GM23338 (cell line): ENCODE data around the gene ECE2. TPM values are rescaled to one million over a fixed set of nuclear protein-coding genes. Genes with fewer than 3 reads are reported as not detected.

ENCODE experiments used
- ATAC-seq: fragments of 200-7000 bp; cut with Tn5 transposase; 3 replicates; pipeline ENCODE4 v1.9.1; 2020
- DNase-seq: peaks from one replicate; pipeline ENCODE4 v3.0.0-alpha.2; 2015; ENCODE audit warnings: low spot score
- H2AFZ ChIP-seq: fragments of 200-600 bp; sonication (generic); 2 replicates; pipeline ENCODE4 v1.8.0; 2016; ENCODE audit warnings: antibody characterized with exemption, mild to moderate bottlenecking, moderate library complexity
- H3F3A ChIP-seq: fragments of 200-600 bp; sonication (generic); replicated peaks from 2 replicates; pipeline ENCODE4 v1.8.0; 2017; ENCODE audit warnings: antibody characterized with exemption, mixed run types, low read depth
- H3K27ac ChIP-seq: fragments of 200-600 bp; sonication (generic); 2 replicates; pipeline ENCODE4 v1.6.1; 2016; ENCODE audit warnings: low read depth
- H3K27me3 ChIP-seq: fragments of 200-600 bp; sonication (generic); 2 replicates; pipeline ENCODE4 v1.8.0; 2016; ENCODE audit warnings: mild to moderate bottlenecking, mixed run types, moderate library complexity; ENCODE audit not compliant: insufficient read depth
- H3K36me3 ChIP-seq: fragments of 200-600 bp; sonication (generic); 2 replicates; pipeline ENCODE4 v1.8.0; 2016; ENCODE audit warnings: mild to moderate bottlenecking; ENCODE audit not compliant: insufficient read depth
- H3K4me1 ChIP-seq: fragments of 200-600 bp; sonication (generic); 2 replicates; pipeline ENCODE4 v1.8.0; 2016; ENCODE audit warnings: mild to moderate bottlenecking, moderate library complexity; ENCODE audit not compliant: insufficient read depth
- H3K4me2 ChIP-seq: fragments of 200-600 bp; sonication (generic); 2 replicates; pipeline ENCODE4 v1.7.1; 2017; ENCODE audit warnings: mixed run types
- H3K4me3 ChIP-seq: fragments of 200-600 bp; sonication (generic); 2 replicates; pipeline ENCODE4 v1.6.1; 2016; ENCODE audit warnings: mixed run types
- H3K79me2 ChIP-seq: fragments of 200-600 bp; sonication (generic); replicated peaks from 2 replicates; pipeline ENCODE4 v1.8.0; 2017; ENCODE audit warnings: mild to moderate bottlenecking; ENCODE audit not compliant: insufficient read depth
- H3K9me2 ChIP-seq: fragments of 200-600 bp; sonication (generic); 2 replicates; pipeline ENCODE4 v1.8.0; 2017; ENCODE audit not compliant: insufficient read depth
- H4K20me1 ChIP-seq: fragments of 200-600 bp; sonication (generic); replicated peaks from 2 replicates; pipeline ENCODE4 v1.8.0; 2017; ENCODE audit warnings: mild to moderate bottlenecking; ENCODE audit not compliant: insufficient read depth
- H3K27ac Mint-ChIP-seq: 2 replicates; pipeline ENCODE4 v1.8.0; 2020; ENCODE audit warnings: inconsistent platforms, mild to moderate bottlenecking, moderate library complexity, mixed read lengths
- H3K27me3 Mint-ChIP-seq: 3 replicates; pipeline ENCODE4 v1.8.0; 2022; ENCODE audit warnings: low read depth, mild to moderate bottlenecking, moderate library complexity, mixed read lengths, inconsistent platforms; ENCODE audit not compliant: insufficient read depth, poor library complexity
- H3K36me3 Mint-ChIP-seq: 3 replicates; pipeline ENCODE4 v1.8.0; 2021; ENCODE audit warnings: low read depth, mild to moderate bottlenecking, inconsistent platforms, moderate library complexity, mixed read lengths
- H3K4me1 Mint-ChIP-seq: 3 replicates; pipeline ENCODE4 v1.8.0; 2020; ENCODE audit warnings: mild to moderate bottlenecking, inconsistent platforms, mixed read lengths
- H3K4me3 Mint-ChIP-seq: 3 replicates; pipeline ENCODE4 v1.8.0; 2021; ENCODE audit warnings: moderate library complexity, mild to moderate bottlenecking, inconsistent platforms, mixed read lengths
- H3K9me3 Mint-ChIP-seq: 3 replicates; pipeline ENCODE4 v1.8.0; 2020; ENCODE audit warnings: moderate library complexity, mild to moderate bottlenecking, inconsistent platforms, mixed read lengths
- CREB1 ChIP-seq: fragments of 250-450 bp; sonication (Bioruptor Pico); IDR thresholded peaks from 2 replicates; pipeline ENCODE4 v1.5.0; 2020; ENCODE audit warnings: low read depth, mild to moderate bottlenecking, moderate library complexity
- EZH2 ChIP-seq: fragments of 200-600 bp; sonication (generic); IDR thresholded peaks from one replicate; pipeline ENCODE4 v1.8.0; 2017; ENCODE audit warnings: antibody characterized with exemption, mild to moderate bottlenecking, low read depth; ENCODE audit not compliant: unreplicated experiment
- EZH2phosphoT487 ChIP-seq: fragments of 200-600 bp; sonication (generic); IDR thresholded peaks from one replicate; pipeline ENCODE4 v1.8.1; 2018; ENCODE audit warnings: antibody characterized with exemption; ENCODE audit not compliant: unreplicated experiment
- JUNB ChIP-seq: IDR thresholded peaks from one replicate; pipeline ENCODE4 v1.6.1; 2016; ENCODE audit warnings: antibody characterized with exemption; ENCODE audit not compliant: unreplicated experiment
- NANOG ChIP-seq: IDR thresholded peaks from 2 replicates; pipeline ENCODE4 v1.6.1; 2016; ENCODE audit warnings: antibody characterized with exemption, borderline replicate concordance
- POLR2AphosphoS5 ChIP-seq: IDR thresholded peaks from 2 replicates; pipeline ENCODE4 v1.6.1; 2016; ENCODE audit warnings: antibody characterized with exemption, low read depth
- STAT1 ChIP-seq: IDR thresholded peaks from one replicate; pipeline ENCODE4 v1.6.1; 2016; ENCODE audit warnings: antibody characterized with exemption; ENCODE audit not compliant: unreplicated experiment
- ZNF114 ChIP-seq: fragments of 250-450 bp; sonication (Bioruptor Pico); IDR thresholded peaks from 2 replicates; pipeline ENCODE4 v1.5.0; 2020; ENCODE audit warnings: mild to moderate bottlenecking, moderate library complexity
- ZNF331 ChIP-seq: fragments of 250-450 bp; sonication (Bioruptor Pico); IDR thresholded peaks from 2 replicates; pipeline ENCODE4 v1.5.0; 2020; ENCODE audit warnings: low read depth, mild to moderate bottlenecking, moderate library complexity
- polyA plus RNA-seq: library from polyadenylated mRNA; unstranded; fragments of >200 nt; fragmentation: Nextera tagmentation; extraction: Ambion mirVana; gene quantifications from 2 replicates; pipeline ENCODE4 v1.2.1, GENCODE V29; 2016
- total RNA-seq: library from RNA; depleted of rRNA; stranded (reverse); fragments of >200 nt; shearing (Covaris generic); gene quantifications from 2 replicates; pipeline ENCODE4 v1.2.3, GENCODE V29; 2014
- TF ChIP-seq, protein P1 (sequence below): IDR thresholded peaks from 2 replicates; pipeline ENCODE4 v1.6.1; 2016; ENCODE audit warnings: antibody characterized with exemption
- TF ChIP-seq, protein P2 (sequence below): IDR thresholded peaks from one replicate; pipeline ENCODE4 v1.6.1; 2018; ENCODE audit warnings: antibody characterized with exemption; ENCODE audit not compliant: unreplicated experiment
- TF ChIP-seq, protein P3 (sequence below): fragments of 250-450 bp; sonication (Bioruptor Pico); IDR thresholded peaks from 2 replicates; pipeline ENCODE4 v1.5.0; 2020; ENCODE audit warnings: mild to moderate bottlenecking, moderate library complexity
- TF ChIP-seq, protein P4 (sequence below), 2 experiments: fragments of 200-600 bp in 1 of 2; sonication (generic) in 1 of 2; conservative IDR thresholded peaks; 2 replicates each; pipeline versions ENCODE4 v1.5.1 to v1.6.1; 2016 to 2017; ENCODE audit warnings: antibody characterized with exemption in 2 of 2, low read depth in 2 of 2, mild to moderate bottlenecking in 2 of 2, moderate library complexity in 1 of 2

The ECE2 gene
- total and polyA plus RNA-seq, 2 experiments from 2014 or later = 0.24 to 0.48 TPM

DNA sequence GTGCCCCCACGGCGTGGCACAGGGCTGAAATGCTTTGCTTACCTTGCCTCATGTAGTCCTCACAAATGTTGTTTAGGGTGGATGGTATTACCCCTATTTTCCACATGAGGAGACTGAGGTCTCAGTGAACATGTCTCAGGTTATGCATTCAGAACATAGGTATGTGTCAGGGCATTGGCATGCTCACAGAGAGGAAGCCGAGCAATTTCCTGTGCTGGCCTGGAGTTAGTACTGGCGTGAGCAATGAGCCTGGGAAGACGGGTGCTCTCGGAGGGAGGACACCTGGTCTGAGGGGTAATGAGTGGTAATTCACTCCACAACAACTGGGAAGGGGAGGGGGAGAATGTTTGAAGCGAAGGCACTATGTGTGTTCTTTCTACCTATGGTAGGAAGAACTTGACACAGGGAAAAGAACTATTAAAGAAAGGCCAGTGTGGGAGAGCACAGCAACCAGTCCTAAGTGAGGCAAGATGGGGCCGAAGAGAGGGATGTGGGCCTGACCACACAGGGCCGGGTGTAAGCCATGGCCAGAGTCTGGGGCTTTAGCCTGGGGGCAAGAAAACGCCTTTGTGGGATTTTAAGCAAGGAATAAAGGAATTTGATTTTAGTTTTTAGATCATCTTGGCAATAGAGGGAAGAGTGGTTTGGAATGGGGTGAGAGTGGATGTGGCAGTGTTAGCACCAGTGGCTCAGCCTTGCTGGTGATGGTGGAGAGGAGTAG lies 56.7 kb downstream of the ECE2 start:
- Histone ChIP-seq H3K9me2 (no peaks in the 10 kb centered on the region), H3K4me2 (no peak overlapping the region), H3K4me3 (no peak overlapping the region), H4K20me1 (peaks cover 44% of the 10 kb centered on the region), H3K27me3 (no peaks in the 10 kb centered on the region), H3K27ac (0 out of 2 replicates have a peak overlapping the region, but pooled peaks have one; percentile 26), H3F3A (peaks cover 61% of the 10 kb centered on the region), H3K79me2 (peaks cover 30% of the 10 kb centered on the region), H3K36me3 (peaks cover 59% of the 10 kb centered on the region), H3K4me1 (peaks cover 12% of the 10 kb centered on the region), H2AFZ (no peak overlapping the region)
- Mint-ChIP-seq H3K27ac (peak overlapping the region; percentile 13; the same call in 1 of the 2 replicates), H3K4me3 (no peak overlapping the region; the same call in 2 of the 3 replicates), H3K9me3 (peaks cover under 1% of the 10 kb centered on the region; the same call in 1 of the 3 replicates), H3K36me3 (peaks cover 78% of the 10 kb centered on the region), H3K4me1 (peaks cover 16% of the 10 kb centered on the region), H3K27me3 (peaks cover 31% of the 10 kb centered on the region)
- DNase-seq (no peak), ATAC-seq (no peak)
- TF ChIP-seq EZH2phosphoT487 = no peak
- TF ChIP-seq JUNB = no peak
- TF ChIP-seq ZNF114 (CRISPR knock-in tag) = no peak
- TF ChIP-seq, protein P1, sequence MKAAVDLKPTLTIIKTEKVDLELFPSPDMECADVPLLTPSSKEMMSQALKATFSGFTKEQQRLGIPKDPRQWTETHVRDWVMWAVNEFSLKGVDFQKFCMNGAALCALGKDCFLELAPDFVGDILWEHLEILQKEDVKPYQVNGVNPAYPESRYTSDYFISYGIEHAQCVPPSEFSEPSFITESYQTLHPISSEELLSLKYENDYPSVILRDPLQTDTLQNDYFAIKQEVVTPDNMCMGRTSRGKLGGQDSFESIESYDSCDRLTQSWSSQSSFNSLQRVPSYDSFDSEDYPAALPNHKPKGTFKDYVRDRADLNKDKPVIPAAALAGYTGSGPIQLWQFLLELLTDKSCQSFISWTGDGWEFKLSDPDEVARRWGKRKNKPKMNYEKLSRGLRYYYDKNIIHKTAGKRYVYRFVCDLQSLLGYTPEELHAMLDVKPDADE = no peak
- TF ChIP-seq, protein P2, sequence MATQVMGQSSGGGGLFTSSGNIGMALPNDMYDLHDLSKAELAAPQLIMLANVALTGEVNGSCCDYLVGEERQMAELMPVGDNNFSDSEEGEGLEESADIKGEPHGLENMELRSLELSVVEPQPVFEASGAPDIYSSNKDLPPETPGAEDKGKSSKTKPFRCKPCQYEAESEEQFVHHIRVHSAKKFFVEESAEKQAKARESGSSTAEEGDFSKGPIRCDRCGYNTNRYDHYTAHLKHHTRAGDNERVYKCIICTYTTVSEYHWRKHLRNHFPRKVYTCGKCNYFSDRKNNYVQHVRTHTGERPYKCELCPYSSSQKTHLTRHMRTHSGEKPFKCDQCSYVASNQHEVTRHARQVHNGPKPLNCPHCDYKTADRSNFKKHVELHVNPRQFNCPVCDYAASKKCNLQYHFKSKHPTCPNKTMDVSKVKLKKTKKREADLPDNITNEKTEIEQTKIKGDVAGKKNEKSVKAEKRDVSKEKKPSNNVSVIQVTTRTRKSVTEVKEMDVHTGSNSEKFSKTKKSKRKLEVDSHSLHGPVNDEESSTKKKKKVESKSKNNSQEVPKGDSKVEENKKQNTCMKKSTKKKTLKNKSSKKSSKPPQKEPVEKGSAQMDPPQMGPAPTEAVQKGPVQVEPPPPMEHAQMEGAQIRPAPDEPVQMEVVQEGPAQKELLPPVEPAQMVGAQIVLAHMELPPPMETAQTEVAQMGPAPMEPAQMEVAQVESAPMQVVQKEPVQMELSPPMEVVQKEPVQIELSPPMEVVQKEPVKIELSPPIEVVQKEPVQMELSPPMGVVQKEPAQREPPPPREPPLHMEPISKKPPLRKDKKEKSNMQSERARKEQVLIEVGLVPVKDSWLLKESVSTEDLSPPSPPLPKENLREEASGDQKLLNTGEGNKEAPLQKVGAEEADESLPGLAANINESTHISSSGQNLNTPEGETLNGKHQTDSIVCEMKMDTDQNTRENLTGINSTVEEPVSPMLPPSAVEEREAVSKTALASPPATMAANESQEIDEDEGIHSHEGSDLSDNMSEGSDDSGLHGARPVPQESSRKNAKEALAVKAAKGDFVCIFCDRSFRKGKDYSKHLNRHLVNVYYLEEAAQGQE = no peak
- no peak for TF ChIP-seq CREB1
- TF ChIP-seq STAT1 = no peak
- no peak for TF ChIP-seq EZH2
- TF ChIP-seq POLR2AphosphoS5 = no peak
- TF ChIP-seq, protein P3, sequence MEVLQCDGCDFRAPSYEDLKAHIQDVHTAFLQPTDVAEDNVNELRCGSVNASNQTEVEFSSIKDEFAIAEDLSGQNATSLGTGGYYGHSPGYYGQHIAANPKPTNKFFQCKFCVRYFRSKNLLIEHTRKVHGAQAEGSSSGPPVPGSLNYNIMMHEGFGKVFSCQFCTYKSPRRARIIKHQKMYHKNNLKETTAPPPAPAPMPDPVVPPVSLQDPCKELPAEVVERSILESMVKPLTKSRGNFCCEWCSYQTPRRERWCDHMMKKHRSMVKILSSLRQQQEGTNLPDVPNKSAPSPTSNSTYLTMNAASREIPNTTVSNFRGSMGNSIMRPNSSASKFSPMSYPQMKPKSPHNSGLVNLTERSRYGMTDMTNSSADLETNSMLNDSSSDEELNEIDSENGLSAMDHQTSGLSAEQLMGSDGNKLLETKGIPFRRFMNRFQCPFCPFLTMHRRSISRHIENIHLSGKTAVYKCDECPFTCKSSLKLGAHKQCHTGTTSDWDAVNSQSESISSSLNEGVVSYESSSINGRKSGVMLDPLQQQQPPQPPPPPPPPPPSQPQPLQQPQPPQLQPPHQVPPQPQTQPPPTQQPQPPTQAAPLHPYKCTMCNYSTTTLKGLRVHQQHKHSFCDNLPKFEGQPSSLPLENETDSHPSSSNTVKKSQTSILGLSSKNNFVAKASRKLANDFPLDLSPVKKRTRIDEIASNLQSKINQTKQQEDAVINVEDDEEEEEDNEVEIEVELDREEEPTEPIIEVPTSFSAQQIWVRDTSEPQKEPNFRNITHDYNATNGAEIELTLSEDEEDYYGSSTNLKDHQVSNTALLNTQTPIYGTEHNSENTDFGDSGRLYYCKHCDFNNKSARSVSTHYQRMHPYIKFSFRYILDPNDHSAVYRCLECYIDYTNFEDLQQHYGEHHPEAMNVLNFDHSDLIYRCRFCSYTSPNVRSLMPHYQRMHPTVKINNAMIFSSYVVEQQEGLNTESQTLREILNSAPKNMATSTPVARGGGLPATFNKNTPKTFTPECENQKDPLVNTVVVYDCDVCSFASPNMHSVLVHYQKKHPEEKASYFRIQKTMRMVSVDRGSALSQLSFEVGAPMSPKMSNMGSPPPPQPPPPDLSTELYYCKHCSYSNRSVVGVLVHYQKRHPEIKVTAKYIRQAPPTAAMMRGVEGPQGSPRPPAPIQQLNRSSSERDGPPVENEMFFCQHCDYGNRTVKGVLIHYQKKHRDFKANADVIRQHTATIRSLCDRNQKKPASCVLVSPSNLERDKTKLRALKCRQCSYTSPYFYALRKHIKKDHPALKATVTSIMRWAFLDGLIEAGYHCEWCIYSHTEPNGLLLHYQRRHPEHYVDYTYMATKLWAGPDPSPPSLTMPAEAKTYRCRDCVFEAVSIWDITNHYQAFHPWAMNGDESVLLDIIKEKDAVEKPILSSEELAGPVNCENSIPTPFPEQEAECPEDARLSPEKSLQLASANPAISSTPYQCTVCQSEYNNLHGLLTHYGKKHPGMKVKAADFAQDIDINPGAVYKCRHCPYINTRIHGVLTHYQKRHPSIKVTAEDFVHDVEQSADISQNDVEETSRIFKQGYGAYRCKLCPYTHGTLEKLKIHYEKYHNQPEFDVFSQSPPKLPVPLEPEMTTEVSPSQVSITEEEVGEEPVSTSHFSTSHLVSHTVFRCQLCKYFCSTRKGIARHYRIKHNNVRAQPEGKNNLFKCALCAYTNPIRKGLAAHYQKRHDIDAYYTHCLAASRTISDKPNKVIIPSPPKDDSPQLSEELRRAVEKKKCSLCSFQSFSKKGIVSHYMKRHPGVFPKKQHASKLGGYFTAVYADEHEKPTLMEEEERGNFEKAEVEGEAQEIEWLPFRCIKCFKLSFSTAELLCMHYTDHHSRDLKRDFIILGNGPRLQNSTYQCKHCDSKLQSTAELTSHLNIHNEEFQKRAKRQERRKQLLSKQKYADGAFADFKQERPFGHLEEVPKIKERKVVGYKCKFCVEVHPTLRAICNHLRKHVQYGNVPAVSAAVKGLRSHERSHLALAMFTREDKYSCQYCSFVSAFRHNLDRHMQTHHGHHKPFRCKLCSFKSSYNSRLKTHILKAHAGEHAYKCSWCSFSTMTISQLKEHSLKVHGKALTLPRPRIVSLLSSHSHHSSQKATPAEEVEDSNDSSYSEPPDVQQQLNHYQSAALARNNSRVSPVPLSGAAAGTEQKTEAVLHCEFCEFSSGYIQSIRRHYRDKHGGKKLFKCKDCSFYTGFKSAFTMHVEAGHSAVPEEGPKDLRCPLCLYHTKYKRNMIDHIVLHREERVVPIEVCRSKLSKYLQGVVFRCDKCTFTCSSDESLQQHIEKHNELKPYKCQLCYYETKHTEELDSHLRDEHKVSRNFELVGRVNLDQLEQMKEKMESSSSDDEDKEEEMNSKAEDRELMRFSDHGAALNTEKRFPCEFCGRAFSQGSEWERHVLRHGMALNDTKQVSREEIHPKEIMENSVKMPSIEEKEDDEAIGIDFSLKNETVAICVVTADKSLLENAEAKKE (CRISPR knock-in tag) = no peak
- TF ChIP-seq, protein P4, sequence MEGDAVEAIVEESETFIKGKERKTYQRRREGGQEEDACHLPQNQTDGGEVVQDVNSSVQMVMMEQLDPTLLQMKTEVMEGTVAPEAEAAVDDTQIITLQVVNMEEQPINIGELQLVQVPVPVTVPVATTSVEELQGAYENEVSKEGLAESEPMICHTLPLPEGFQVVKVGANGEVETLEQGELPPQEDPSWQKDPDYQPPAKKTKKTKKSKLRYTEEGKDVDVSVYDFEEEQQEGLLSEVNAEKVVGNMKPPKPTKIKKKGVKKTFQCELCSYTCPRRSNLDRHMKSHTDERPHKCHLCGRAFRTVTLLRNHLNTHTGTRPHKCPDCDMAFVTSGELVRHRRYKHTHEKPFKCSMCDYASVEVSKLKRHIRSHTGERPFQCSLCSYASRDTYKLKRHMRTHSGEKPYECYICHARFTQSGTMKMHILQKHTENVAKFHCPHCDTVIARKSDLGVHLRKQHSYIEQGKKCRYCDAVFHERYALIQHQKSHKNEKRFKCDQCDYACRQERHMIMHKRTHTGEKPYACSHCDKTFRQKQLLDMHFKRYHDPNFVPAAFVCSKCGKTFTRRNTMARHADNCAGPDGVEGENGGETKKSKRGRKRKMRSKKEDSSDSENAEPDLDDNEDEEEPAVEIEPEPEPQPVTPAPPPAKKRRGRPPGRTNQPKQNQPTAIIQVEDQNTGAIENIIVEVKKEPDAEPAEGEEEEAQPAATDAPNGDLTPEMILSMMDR (conservative IDR thresholded peaks at IDR 0.05; ENCODE audit: low read depth in 2 of 2) = no peak
- TF ChIP-seq NANOG = no peak
- no peak for TF ChIP-seq ZNF331
